Peyer's patch (tissue), 4 donors: ENCODE measurements around the gene PEAK1. TPM values are rescaled to one million over a fixed set of nuclear protein-coding genes. Genes with fewer than 3 reads are reported as not detected.

ENCODE experiments used
- DNase-seq, 3 donors: peaks; one replicate each; pipeline ENCODE4 v3.0.0-alpha.2; 2017 to 2019
- H3K27ac ChIP-seq, 4 donors: fragments of 200-600 bp; sonication (generic); one replicate each; pipeline ENCODE4 v1.5.1; 2016 to 2019
- H3K27me3 ChIP-seq, 2 donors: fragments of 200-600 bp; sonication (generic); one replicate each; pipeline ENCODE4 v1.5.1; 2019
- H3K36me3 ChIP-seq, 3 donors: fragments of 200-600 bp; sonication (generic); one replicate each; pipeline ENCODE4 v1.5.1; 2016 to 2019
- H3K4me1 ChIP-seq, 4 donors: fragments of 200-600 bp; sonication (generic); one replicate each; pipeline ENCODE4 v1.5.1; 2016 to 2019
- H3K4me3 ChIP-seq, 4 donors: fragments of 200-600 bp; sonication (generic); 1 replicate in 3 of 4; 2 replicates in 1 of 4; pipeline ENCODE4 v1.5.1; 2016 to 2019; ENCODE audit warnings: mild to moderate bottlenecking in 1 of 4
- H3K9me3 ChIP-seq, 4 donors: fragments of 200-600 bp; sonication (generic); one replicate each; pipeline ENCODE4 v1.5.1; 2016 to 2019; ENCODE audit warnings: mild to moderate bottlenecking in 1 of 4
- CTCF ChIP-seq, 6 experiments: fragments of 450-650 bp in 4 of 6; fragments of 200-600 bp in 2 of 6; sonication (generic) in 1 of 6; IDR thresholded peaks; one replicate each; pipeline ENCODE4 v1.5.1; 2017 to 2019; ENCODE audit warnings: antibody characterized with exemption in 6 of 6, mild to moderate bottlenecking in 3 of 6, moderate library complexity in 1 of 6
- POLR2A ChIP-seq, 2 donors: fragments of 450-650 bp; IDR thresholded peaks; one replicate each; pipeline ENCODE4 v1.5.1; 2017; ENCODE audit warnings: antibody characterized with exemption in 2 of 2, mild to moderate bottlenecking in 2 of 2, moderate library complexity in 2 of 2
- total RNA-seq, 4 donors: library from RNA; depleted of rRNA; stranded (reverse); fragments of >200 nt; gene quantifications; one replicate each; pipeline ENCODE4 v1.1.0, GENCODE V29; 2016

The PEAK1 gene
- total RNA-seq, 4 donors from 2014 or later, result 28.7 to 81.7 (median 52.4) TPM

DNA sequence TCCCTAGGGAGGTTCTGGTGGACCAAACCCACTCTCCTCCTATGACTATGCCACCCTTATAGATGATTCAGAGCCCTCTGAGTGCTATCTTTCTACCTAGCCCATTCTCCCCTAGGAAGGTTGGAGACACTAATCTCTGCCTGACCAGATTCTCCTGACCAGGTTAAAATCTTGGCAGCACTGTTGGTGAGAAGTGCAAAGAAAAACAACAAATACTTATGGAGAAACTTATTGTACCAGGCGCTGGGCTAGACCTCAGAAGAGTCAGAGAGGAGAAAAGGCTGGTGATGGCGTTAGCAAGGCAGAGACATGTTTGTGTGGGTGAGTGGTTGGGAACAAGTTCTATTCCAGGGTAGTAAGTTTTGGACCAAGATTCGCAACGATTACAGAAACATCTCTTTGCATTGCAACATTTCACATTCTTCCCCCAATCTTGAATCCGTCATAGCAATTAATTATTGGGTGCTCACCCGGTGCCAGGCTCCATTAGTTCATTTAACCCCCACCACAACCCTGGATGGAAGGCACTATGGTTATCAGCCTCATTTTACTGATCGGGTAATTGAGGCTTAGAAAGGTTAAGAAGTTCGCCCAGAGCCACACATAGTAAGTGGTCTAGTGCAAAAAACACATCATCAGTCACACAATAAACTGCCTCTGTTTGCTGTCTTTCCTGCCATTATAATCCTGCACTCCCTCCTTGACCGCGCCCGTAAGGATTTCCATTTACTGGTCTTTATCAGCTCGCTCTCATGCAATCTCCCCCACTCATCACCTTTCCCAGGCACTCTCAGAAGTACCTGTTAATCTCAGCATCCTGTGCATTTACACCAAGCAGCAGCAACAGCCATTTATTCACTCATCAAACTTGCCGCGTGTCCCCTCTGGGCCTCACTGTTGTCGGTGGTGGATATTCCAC lies 348.3 kb downstream of the PEAK1 start:
- H3K36me3 ChIP-seq, result no peaks in the 10 kb centered on the region
- H3K4me3 ChIP-seq, result peak overlapping the region; percentile 84 to 100 (median 96)
- peaks cover 2 to 28% (median 12%) of the 10 kb centered on the region in 4 donors for H3K4me1 ChIP-seq
- no peaks in the 10 kb centered on the region for H3K27me3 ChIP-seq
- TF ChIP-seq CTCF (IDR thresholded peaks at IDR 0.05) (no peak), POLR2A (IDR thresholded peaks at IDR 0.05) (no peak)
- no peaks in the 10 kb centered on the region for H3K9me3 ChIP-seq
- no peak for DNase-seq
- H3K27ac ChIP-seq, result peak overlapping the region; percentile 88 to 97 (median 94)

GRCh38 chr15:77070495-77071304 lies 349.2 kb downstream of the PEAK1 start, which contains the start of gene TSPAN3:
TSPAN3 (minus strand) TSS chr15:77071109; CDS start chr15:77070954, 155 bp downstream.
- no peaks in the 10 kb centered on the region for H3K36me3 ChIP-seq
- DNase-seq, result peak; percentile 90 to 97 (median 93)
- H3K4me1 ChIP-seq, result peaks cover 2 to 33% (median 12%) of the 10 kb centered on the region in 4 donors
- H3K9me3 ChIP-seq, result no peaks in the 10 kb centered on the region
- peak within 1 kb of the TSS; percentile 84 to 100 (median 96) for H3K4me3 ChIP-seq
- TF ChIP-seq CTCF (IDR thresholded peaks at IDR 0.05), result no peak
- peak; percentile 81 to 89 for TF ChIP-seq POLR2A (IDR thresholded peaks at IDR 0.05)
- no peaks in the 10 kb centered on the region for H3K27me3 ChIP-seq
- peak within 1 kb of the TSS; percentile 88 to 97 (median 94) for H3K27ac ChIP-seq

GRCh38 chr15:77070180-77070494 lies 349.8 kb downstream of the PEAK1 start:
- peak overlapping the region; percentile 84 to 100 (median 96) for H3K4me3 ChIP-seq
- H3K27me3 ChIP-seq, result no peaks in the 10 kb centered on the region
- no peaks in the 10 kb centered on the region for H3K9me3 ChIP-seq
- H3K27ac ChIP-seq, result peak overlapping the region; percentile 88 to 97 (median 94)
- no peak for DNase-seq
- TF ChIP-seq CTCF (IDR thresholded peaks at IDR 0.05) (no peak), POLR2A (IDR thresholded peaks at IDR 0.05) (no peak)
- peaks cover 2 to 38% (median 12%) of the 10 kb centered on the region in 4 donors for H3K4me1 ChIP-seq
- no peaks in the 10 kb centered on the region for H3K36me3 ChIP-seq

DNA sequence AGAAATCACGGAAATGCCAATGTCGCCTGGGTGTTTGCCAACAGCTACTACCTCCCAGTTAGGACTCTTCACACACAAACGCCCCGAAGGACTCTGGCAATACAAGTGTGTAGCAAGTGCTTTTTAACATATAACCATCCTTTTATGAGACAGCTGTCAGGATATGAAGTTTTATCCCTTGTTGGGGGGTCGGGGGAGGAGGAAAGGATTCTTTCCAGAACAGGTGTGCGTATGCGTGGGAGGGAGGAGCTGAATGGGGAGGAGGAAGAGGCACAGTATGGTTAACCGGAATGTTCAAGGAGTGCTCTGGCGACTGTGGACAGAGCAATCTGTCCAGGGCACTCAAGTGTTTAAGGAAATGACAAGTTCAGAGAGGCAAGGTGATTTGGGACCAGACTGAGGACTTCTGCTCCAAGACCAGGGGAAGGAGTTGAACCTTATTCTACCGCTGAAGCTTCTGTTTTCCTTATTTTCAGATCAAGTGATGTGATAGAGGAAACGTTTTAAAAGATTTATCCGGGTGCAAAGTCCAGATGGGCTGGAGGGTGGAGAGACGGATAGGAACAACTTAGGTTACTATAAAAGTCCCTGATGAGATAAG lies 350.3 kb downstream of the PEAK1 start:
- TF ChIP-seq CTCF (IDR thresholded peaks at IDR 0.05) (no peak), POLR2A (IDR thresholded peaks at IDR 0.05) (peak in 1 of 2 donors; percentile 65)
- Histone ChIP-seq H3K9me3 (no peaks in the 10 kb centered on the region), H3K27me3 (no peaks in the 10 kb centered on the region), H3K27ac (peak overlapping the region; percentile 88 to 97 (median 94)), H3K4me1 (peaks cover 2 to 43% (median 12%) of the 10 kb centered on the region in 4 donors), H3K4me3 (peak overlapping the region; percentile 84 to 100 (median 96)), H3K36me3 (no peaks in the 10 kb centered on the region)
- peak in 2 of 3 donors; percentile 67 to 80 for DNase-seq

- peaks cover 2 to 50% (median 12%) of the 10 kb centered on the region in 4 donors for H3K4me1 ChIP-seq
- no peaks in the 10 kb centered on the region for H3K36me3 ChIP-seq
- DNase-seq, result no peak
- peak overlapping the region in 3 of 4 donors; percentile 88 to 97 (median 97) for H3K27ac ChIP-seq
- TF ChIP-seq POLR2A (IDR thresholded peaks at IDR 0.05) (no peak), CTCF (IDR thresholded peaks at IDR 0.05) (no peak)
- H3K27me3 ChIP-seq, result no peaks in the 10 kb centered on the region
- H3K4me3 ChIP-seq, result peak overlapping the region in 2 of 4 donors; percentile 11 to 99
- H3K9me3 ChIP-seq, result no peaks in the 10 kb centered on the region
Observed at GRCh38 chr15:77068633-77069032, 351.3 kb downstream of the PEAK1 start.
